Stimulated activated CD4-positive, alpha-beta T cell treated with anti-CD3 and anti-CD28 coated beads, TNF-alpha, amount 100 ng/mL, for 1 hour (primary cell): ENCODE results near the gene ZNF74.
"Not testable (repeated sequence)": the region's sequence is repeated elsewhere in the genome, so short reads cannot be mapped to it uniquely, and the experiment has no call there.

Experiments
- DNase-seq, 3 donors: peaks; one replicate each; pipeline ENCODE4 v3.0.0-alpha.2; 2020; ENCODE audit warnings: low read depth in 3 of 3, low spot score in 1 of 3

Gene ZNF74

GRCh38 chr22:20374130-20374529 lies 19.8 kb upstream of the ZNF74 start:
- DNase-seq, result not testable (repeated sequence)

- DNase-seq, result not testable (repeated sequence)
Observed at GRCh38 chr22:20376281-20376680, 17.7 kb upstream of the ZNF74 start.

- DNase-seq, result not testable (repeated sequence)
Observed at GRCh38 chr22:20376983-20377382, 17.0 kb upstream of the ZNF74 start.

- no peak for DNase-seq
Observed at GRCh38 chr22:20378110-20378509, 15.8 kb upstream of the ZNF74 start.

DNA sequence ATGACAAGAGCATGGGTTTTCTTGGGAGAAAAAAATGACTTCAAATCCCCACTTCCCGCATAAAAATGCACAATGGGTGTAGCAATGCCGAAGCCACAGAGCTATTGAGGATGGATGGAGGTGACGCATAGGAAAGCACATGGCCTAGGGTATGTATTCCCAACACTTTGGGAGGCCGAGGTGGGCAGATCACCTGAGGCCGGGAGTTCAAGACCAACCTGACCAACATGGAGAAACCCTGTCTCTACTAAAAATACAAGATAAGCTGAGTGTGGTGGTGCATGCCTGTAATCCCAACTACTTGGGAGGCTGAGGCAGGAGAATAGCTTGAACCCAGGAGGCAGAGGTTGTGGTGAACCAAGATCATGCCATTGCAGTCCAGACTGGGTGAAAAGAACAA lies 15.3 kb upstream of the ZNF74 start:
- DNase-seq, result not testable (repeated sequence)

DNA sequence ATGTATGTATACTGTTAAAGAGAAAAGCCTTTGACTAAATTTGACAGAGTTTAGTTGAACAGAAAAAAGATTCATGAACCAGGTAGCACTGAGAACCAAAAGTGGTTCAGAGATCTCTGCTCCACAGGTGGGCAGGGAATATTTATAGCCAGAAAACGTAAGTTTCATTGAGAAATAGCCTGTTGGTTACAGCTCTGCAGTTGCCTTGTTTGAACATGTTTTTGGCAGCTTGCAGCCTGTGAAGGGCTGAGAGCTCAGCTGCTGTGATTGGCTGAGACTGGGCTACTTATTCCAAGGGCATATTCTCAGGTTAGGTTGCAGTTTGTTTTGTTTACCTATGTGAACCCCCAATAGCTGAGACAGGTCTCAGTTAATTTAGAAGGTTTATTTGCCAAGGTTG lies 13.5 kb upstream of the ZNF74 start:
- DNase-seq, result no peak

GRCh38 chr22:20383538-20383937 lies 10.4 kb upstream of the ZNF74 start:
- DNase-seq, result no peak

GRCh38 chr22:20384171-20384570 lies 9.8 kb upstream of the ZNF74 start:
- no peak for DNase-seq

GRCh38 chr22:20384865-20385264 lies 9.1 kb upstream of the ZNF74 start:
- no peak for DNase-seq

- no peak for DNase-seq
Observed at GRCh38 chr22:20386336-20386735, 7.6 kb upstream of the ZNF74 start.

GRCh38 chr22:20386972-20387371 lies 7.0 kb upstream of the ZNF74 start:
- no peak for DNase-seq

GRCh38 chr22:20388200-20388599 lies 5.8 kb upstream of the ZNF74 start:
- no peak for DNase-seq

DNA sequence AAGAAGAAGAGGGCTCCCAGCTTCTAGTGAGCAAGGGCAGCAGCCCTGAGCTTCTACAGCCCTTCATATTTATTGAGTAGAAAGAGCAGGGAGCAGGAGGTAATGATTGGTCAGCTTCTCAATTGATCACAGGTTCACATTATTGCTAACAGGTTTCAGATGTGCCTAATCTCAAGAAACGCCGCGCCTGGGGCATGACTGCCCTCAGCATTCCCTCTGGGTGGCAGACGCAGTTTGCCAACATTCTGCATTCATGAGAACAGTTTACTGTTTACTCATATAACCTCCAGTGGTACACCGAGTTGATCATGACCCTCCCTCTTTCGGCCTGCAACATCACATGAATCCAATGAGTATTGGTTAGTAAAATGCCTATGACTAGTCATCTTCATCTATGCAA lies 4.7 kb upstream of the ZNF74 start:
- no peak for DNase-seq

DNA sequence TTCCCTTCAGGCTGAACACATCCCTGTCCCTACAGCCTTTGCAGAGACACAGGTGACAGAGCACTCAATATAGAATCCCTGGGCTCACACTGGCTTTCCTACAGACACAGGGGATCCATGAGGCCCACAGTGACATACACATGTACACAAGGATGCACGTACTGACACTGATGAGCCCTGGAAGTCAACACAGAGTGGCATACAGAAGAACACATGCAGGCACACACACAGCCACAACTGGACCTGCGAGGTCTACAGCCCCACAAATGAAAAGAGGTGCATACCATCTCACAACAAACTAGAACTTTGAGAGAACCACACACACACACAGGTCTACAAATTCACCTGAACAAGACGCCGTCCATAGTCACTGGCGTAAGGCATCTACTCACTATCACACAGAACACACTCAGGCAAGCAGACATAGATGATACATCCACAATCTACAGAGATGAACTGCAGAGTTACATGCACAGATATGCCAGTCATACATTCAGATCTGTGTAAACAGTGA lies 3.5 kb upstream of the ZNF74 start:
- no peak for DNase-seq

GRCh38 chr22:20391222-20391621 lies 2.7 kb upstream of the ZNF74 start:
- DNase-seq, result no peak

DNA sequence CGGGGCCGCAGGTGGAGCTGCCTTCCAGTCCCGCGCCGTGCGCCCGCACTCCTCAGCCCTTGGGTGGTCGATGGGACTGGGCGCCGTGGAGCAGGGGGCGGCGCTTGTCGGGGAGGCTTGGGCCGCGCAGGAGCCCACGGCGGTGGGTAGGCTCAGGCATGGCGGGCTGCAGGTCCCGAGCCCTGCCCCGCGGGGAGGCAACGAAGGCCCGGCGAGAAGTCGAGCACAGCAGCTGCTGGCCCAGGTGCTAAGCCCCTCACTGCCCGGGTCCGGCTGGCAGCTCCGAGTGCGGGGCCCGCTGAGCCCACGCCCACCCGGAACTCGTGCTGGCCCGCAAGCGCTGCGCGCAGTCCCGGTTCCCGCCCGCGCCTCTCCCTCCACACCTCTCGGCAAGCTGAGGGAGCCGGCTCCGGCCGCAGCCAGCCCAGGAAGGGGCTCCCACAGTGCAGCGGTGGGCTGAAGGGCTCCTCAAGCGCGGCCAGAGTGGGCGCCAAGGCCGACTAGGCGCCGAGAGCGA lies 1.5 kb upstream of the ZNF74 start:
- not testable (repeated sequence) for DNase-seq

DNA sequence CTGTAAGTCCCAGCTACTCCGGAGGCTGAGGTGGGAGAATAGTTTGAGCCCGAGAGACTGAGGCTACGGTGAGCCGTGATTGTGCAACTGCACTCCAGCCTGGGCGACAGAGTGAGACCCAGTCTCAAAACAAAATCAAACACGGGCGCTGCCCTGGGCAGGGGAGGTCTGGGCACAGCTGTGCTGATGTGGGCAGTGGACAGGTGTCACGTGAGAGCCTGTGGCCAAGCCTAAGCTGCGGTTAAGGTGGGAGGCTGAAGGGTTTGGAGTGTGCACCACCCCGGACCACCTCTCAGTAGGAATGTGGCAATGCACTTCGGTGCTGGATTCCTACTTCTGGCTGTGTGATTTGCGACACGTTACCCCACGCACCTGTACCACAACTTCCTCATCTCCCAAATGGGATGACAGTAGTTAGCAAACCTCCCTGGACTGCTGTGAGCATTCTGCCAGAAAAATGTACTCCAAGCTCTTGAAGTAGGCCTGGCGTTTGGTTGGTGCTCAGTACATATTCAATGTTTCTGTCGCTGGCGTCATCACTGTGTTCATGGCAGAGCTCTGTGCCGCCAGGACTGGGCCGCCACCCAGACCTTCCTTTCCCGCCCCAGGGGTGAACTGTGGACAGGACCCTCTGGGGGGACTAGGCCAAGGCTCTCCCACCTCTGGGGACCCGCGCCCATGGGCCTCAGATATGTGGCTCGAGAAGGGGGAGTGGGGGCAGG lies 807 bp upstream of the ZNF74 start:
- DNase-seq, result no peak

DNA sequence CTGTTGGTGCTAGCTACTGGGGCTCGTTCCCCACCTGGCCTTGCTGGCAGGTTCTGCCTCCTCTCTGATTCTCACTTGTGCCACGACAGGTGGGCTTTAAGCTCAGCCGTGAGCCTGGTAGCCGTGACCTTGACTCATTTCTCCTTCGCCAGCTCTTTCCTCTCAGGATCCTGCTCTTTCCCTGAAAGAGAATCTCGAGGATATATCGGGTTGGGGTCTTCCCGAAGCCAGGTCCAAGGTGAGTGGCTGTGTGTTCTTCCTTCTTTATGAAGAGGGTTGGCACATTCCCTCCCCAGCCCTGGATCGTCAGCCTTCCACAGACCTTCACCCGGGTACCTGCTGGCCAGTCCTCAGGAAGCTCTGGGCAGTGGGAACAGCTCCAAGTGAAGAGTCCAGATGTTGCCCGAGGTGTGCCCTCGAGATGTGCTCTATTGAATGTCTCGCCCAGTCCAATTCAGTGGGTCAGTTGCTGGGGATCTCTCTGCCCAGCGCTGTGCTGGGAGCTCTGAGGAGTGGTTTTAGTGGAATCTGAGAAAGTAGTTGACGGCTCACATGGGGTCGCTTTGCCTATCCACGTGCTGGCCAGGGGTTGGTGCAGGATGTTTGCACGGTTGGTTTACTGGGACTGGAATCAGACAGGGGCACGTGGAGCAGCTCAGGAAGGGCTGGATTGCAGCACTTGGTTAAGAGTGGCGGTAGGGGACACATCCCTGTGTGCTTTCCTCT lies 1.4 kb downstream of the ZNF74 start:
- no peak for DNase-seq

- DNase-seq, result no peak
Observed at GRCh38 chr22:20395907-20396287, 1.9 kb downstream of the ZNF74 start.

DNA sequence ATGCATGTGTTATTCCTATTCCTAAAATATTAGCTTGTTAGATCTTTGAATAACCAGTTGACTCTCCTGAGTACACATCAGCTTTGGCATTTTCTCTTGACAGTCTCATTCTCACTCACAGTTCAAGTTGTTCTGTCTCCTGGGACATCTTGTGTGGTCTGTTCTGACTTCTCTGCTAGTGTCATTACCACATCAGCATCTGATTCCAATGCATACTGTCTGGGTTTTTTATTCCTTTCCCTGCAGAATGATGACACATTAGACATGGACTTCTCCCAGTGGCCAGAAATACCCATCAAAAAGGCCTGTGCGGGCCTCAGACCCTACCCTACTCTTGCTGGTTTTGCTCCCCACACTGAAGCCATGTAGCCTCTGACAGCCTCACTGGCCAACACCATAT lies 2.7 kb downstream of the ZNF74 start:
- no peak for DNase-seq

DNA sequence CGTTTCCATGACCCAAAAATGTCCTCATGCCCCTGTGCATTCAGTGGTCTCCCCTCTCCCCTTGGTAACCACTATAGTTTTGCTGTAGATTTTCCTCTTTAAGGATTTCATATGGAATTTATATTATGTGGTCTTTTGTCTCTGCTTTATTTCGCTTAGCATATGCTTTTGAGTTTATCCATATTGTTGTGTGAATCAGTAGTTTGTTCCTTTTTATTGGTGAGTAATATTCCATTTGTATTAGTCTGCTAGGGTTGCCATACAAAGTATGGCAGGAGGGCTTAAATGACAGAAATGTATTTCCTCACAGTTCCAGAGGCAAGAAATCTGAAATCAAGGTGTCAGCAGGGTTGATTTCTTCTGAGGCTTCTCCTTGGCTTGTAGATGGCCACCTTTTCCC lies 3.5 kb downstream of the ZNF74 start:
- DNase-seq, result no peak

GRCh38 chr22:20398420-20398819 lies 4.5 kb downstream of the ZNF74 start:
- DNase-seq, result no peak
